Measurements from ENCODE around the gene PDZRN4.
"Not testable (repeated sequence)": the region's sequence is repeated elsewhere in the genome, so short reads cannot be mapped to it uniquely, and the experiment has no call there.

PDZRN4 gene

GRCh38 chr12:41217727-41218126, 29.6 kb downstream of the PDZRN4 start:
- DNase-seq (ENCODE audit: low read depth): no peak

GRCh38 chr12:41220931-41221330, 32.8 kb downstream of the PDZRN4 start:
- no peak for DNase-seq (ENCODE audit: low read depth)

- DNase-seq (ENCODE audit: low read depth): no peak
These were observed 33.4 kb downstream of the PDZRN4 start for GRCh38 chr12:41221491-41221890.

- no peak for DNase-seq (ENCODE audit: low read depth)
These were observed 35.5 kb downstream of the PDZRN4 start for GRCh38 chr12:41223600-41223999.

GRCh38 chr12:41224066-41224465, 35.9 kb downstream of the PDZRN4 start:
- no peak for DNase-seq (ENCODE audit: low read depth)

- DNase-seq (ENCODE audit: low read depth): no peak
These were observed 37.1 kb downstream of the PDZRN4 start for GRCh38 chr12:41225179-41225578.

- no peak for DNase-seq (ENCODE audit: low read depth)
These were observed 40.1 kb downstream of the PDZRN4 start for GRCh38 chr12:41228066-41228820.

GRCh38 chr12:41230756-41231155, 42.6 kb downstream of the PDZRN4 start:
- DNase-seq (ENCODE audit: low read depth): no peak

- DNase-seq (ENCODE audit: low read depth): no peak
These were observed 46.6 kb downstream of the PDZRN4 start for GRCh38 chr12:41234692-41235091.

GRCh38 chr12:41242603-41243002, 54.5 kb downstream of the PDZRN4 start:
- DNase-seq (ENCODE audit: low read depth): no peak

GRCh38 chr12:41248391-41248790, 60.3 kb downstream of the PDZRN4 start:
- DNase-seq (ENCODE audit: low read depth): no peak

GRCh38 chr12:41250748-41251147, 62.6 kb downstream of the PDZRN4 start:
- DNase-seq (ENCODE audit: low read depth): no peak

- DNase-seq (ENCODE audit: low read depth): no peak
These were observed 66.1 kb downstream of the PDZRN4 start for GRCh38 chr12:41254004-41254914.

- DNase-seq (ENCODE audit: low read depth): not testable (repeated sequence)
These were observed 75.1 kb downstream of the PDZRN4 start for GRCh38 chr12:41263196-41263595.

GRCh38 chr12:41264281-41264680, 76.2 kb downstream of the PDZRN4 start:
- no peak for DNase-seq (ENCODE audit: low read depth)

GRCh38 chr12:41269056-41269455, 80.9 kb downstream of the PDZRN4 start:
- no peak for DNase-seq (ENCODE audit: low read depth)

- DNase-seq (ENCODE audit: low read depth): no peak
These were observed 83.4 kb downstream of the PDZRN4 start for GRCh38 chr12:41271489-41271888.

GRCh38 chr12:41274643-41275042, 86.5 kb downstream of the PDZRN4 start:
- DNase-seq (ENCODE audit: low read depth): no peak

- DNase-seq (ENCODE audit: low read depth): no peak
These were observed 89.2 kb downstream of the PDZRN4 start for GRCh38 chr12:41277100-41277945.

- DNase-seq (ENCODE audit: low read depth): no peak
These were observed 89.8 kb downstream of the PDZRN4 start for GRCh38 chr12:41277946-41278267.

GRCh38 chr12:41280341-41281095, 92.4 kb downstream of the PDZRN4 start:
- DNase-seq (ENCODE audit: low read depth): not testable (repeated sequence)

GRCh38 chr12:41285470-41285869, 97.3 kb downstream of the PDZRN4 start:
- DNase-seq (ENCODE audit: low read depth): not testable (repeated sequence)

Measured in T-helper 22 cell (primary cell).